Measurements from ENCODE around the gene CDADC1. TPM values are rescaled to one million over a fixed set of nuclear protein-coding genes. Genes with fewer than 3 reads are reported as not detected.
A peak's percentile ranks its signal among the peaks of the same experiment; 100 is the strongest.
"Not testable (repeated sequence)": the region's sequence is repeated elsewhere in the genome, so short reads cannot be mapped to it uniquely, and the experiment has no call there.

CDADC1 gene
- total RNA-seq, 2 experiments from 2014 or later = 12.3 to 13.7 TPM

GRCh38 chr13:49319951-49320350 lies 72.2 kb downstream of the CDADC1 start:
- POLR2A ChIA-PET = no interaction called here
- Mint-ChIP-seq H3K9me3 (ENCODE audit: insufficient read depth) (no peaks in the 10 kb centered on the region), H3K4me1 (ENCODE audit: low read depth) (peaks cover 14% of the 10 kb centered on the region), H3K27me3 (ENCODE audit: low read depth) (peaks cover 2% of the 10 kb centered on the region), H3K27ac (no peak overlapping the region), H3K4me3 (no peak overlapping the region), H3K36me3 (ENCODE audit: low read depth) (no peaks in the 10 kb centered on the region)
- ATAC-seq (no peak), DNase-seq (no peak)
- CTCF ChIA-PET = no interaction called here

- Mint-ChIP-seq H3K27me3 (ENCODE audit: low read depth) (peaks cover 2% of the 10 kb centered on the region), H3K36me3 (ENCODE audit: low read depth) (no peaks in the 10 kb centered on the region), H3K4me1 (ENCODE audit: low read depth) (peaks cover 14% of the 10 kb centered on the region), H3K27ac (peak overlapping the region; percentile 39), H3K4me3 (no peak overlapping the region), H3K9me3 (ENCODE audit: insufficient read depth) (no peaks in the 10 kb centered on the region)
- ATAC-seq (no peak), DNase-seq (no peak)
- ChIA-PET CTCF (no interaction called here), POLR2A (no interaction called here)
Observed at GRCh38 chr13:49320975-49321374, 73.2 kb downstream of the CDADC1 start.

- no peak overlapping the region for H3K27ac Mint-ChIP-seq
- CTCF ChIA-PET = interaction anchor here (1.0 kb wide), 2 partner anchors 15 to 22 kb away, joined by 3 to 4 read pairs; no protein-coding TSS in a partner anchor
Observed at GRCh38 chr13:49322702-49323101, 75.0 kb downstream of the CDADC1 start.

GRCh38 chr13:49323344-49323743 lies 75.6 kb downstream of the CDADC1 start:
- H3K9me3 Mint-ChIP-seq (ENCODE audit: insufficient read depth) = no peaks in the 10 kb centered on the region
- H3K27me3 Mint-ChIP-seq (ENCODE audit: low read depth) = no peaks in the 10 kb centered on the region
- no peak for ATAC-seq
- H3K36me3 Mint-ChIP-seq (ENCODE audit: low read depth) = no peaks in the 10 kb centered on the region
- peaks cover 14% of the 10 kb centered on the region for H3K4me1 Mint-ChIP-seq (ENCODE audit: low read depth)
- no peak overlapping the region for H3K27ac Mint-ChIP-seq
- ChIA-PET CTCF (interaction anchor here (1.0 kb wide), 1 partner anchor 16 kb away, joined by 4 read pairs; no protein-coding TSS in a partner anchor), POLR2A (no interaction called here)
- DNase-seq = no peak
- H3K4me3 Mint-ChIP-seq = no peak overlapping the region

More at GRCh38 chr13:49322702-49323101, 75.0 kb downstream of the CDADC1 start:
- ATAC-seq (no peak), DNase-seq (no peak)
- Mint-ChIP-seq H3K27me3 (ENCODE audit: low read depth) (no peaks in the 10 kb centered on the region), H3K4me1 (ENCODE audit: low read depth) (peaks cover 14% of the 10 kb centered on the region), H3K36me3 (ENCODE audit: low read depth) (no peaks in the 10 kb centered on the region), H3K4me3 (no peak overlapping the region), H3K9me3 (ENCODE audit: insufficient read depth) (no peaks in the 10 kb centered on the region)
- POLR2A ChIA-PET = interaction anchor here (0.6 kb wide), 1 partner anchor 170 kb away, joined by 3 read pairs; no protein-coding TSS in a partner anchor

GRCh38 chr13:49326222-49326917 lies 78.6 kb downstream of the CDADC1 start:
- Mint-ChIP-seq H3K36me3 (ENCODE audit: low read depth) (no peaks in the 10 kb centered on the region), H3K4me1 (ENCODE audit: low read depth) (peaks cover 2% of the 10 kb centered on the region), H3K27me3 (ENCODE audit: low read depth) (no peaks in the 10 kb centered on the region), H3K9me3 (ENCODE audit: insufficient read depth) (no peaks in the 10 kb centered on the region), H3K4me3 (no peak overlapping the region), H3K27ac (no peak overlapping the region)
- ATAC-seq (no peak), DNase-seq (no peak)
- ChIA-PET CTCF (no interaction called here), POLR2A (no interaction called here)

GRCh38 chr13:49327145-49327544 lies 79.4 kb downstream of the CDADC1 start:
- H3K4me1 Mint-ChIP-seq (ENCODE audit: low read depth); ATAC-seq; DNase-seq; POLR2A ChIA-PET; H3K27ac Mint-ChIP-seq; H3K27me3 Mint-ChIP-seq (ENCODE audit: low read depth); CTCF ChIA-PET; H3K36me3 Mint-ChIP-seq (ENCODE audit: low read depth); H3K4me3 Mint-ChIP-seq; H3K9me3 Mint-ChIP-seq (ENCODE audit: insufficient read depth): not testable (repeated sequence)

GRCh38 chr13:49329831-49330545 lies 82.3 kb downstream of the CDADC1 start:
- DNase-seq (no peak), ATAC-seq (no peak)
- ChIA-PET POLR2A (interaction anchor here (0.6 kb wide), 1 partner anchor 38 kb away, joined by 3 read pairs; no protein-coding TSS in a partner anchor), CTCF (no interaction called here)
- no peak overlapping the region for H3K4me3 Mint-ChIP-seq
- no peaks in the 10 kb centered on the region for H3K36me3 Mint-ChIP-seq (ENCODE audit: low read depth)
- H3K27ac Mint-ChIP-seq = no peak overlapping the region
- H3K27me3 Mint-ChIP-seq (ENCODE audit: low read depth) = peaks cover 2% of the 10 kb centered on the region
- no peaks in the 10 kb centered on the region for H3K9me3 Mint-ChIP-seq (ENCODE audit: insufficient read depth)
- no peaks in the 10 kb centered on the region for H3K4me1 Mint-ChIP-seq (ENCODE audit: low read depth)

- H3K4me1 Mint-ChIP-seq (ENCODE audit: low read depth) = no peaks in the 10 kb centered on the region
- ATAC-seq (no peak), DNase-seq (no peak)
- no peaks in the 10 kb centered on the region for H3K9me3 Mint-ChIP-seq (ENCODE audit: insufficient read depth)
- POLR2A ChIA-PET = no interaction called here
- CTCF ChIA-PET = no interaction called here
- H3K27me3 Mint-ChIP-seq (ENCODE audit: low read depth) = peaks cover 2% of the 10 kb centered on the region
- no peaks in the 10 kb centered on the region for H3K36me3 Mint-ChIP-seq (ENCODE audit: low read depth)
- H3K4me3 Mint-ChIP-seq = no peak overlapping the region
- no peak overlapping the region for H3K27ac Mint-ChIP-seq
Observed at GRCh38 chr13:49330546-49330864, 82.8 kb downstream of the CDADC1 start.

GRCh38 chr13:49336655-49337054 lies 88.9 kb downstream of the CDADC1 start:
- no peaks in the 10 kb centered on the region for H3K36me3 Mint-ChIP-seq (ENCODE audit: low read depth)
- H3K4me3 Mint-ChIP-seq = no peak overlapping the region
- no peak overlapping the region for H3K27ac Mint-ChIP-seq
- DNase-seq = no peak
- H3K4me1 Mint-ChIP-seq (ENCODE audit: low read depth) = no peaks in the 10 kb centered on the region
- ATAC-seq = no peak
- no peaks in the 10 kb centered on the region for H3K9me3 Mint-ChIP-seq (ENCODE audit: insufficient read depth)
- ChIA-PET POLR2A (no interaction called here), CTCF (no interaction called here)
- H3K27me3 Mint-ChIP-seq (ENCODE audit: low read depth) = peaks cover 2% of the 10 kb centered on the region

- CTCF ChIA-PET = no interaction called here
- no peaks in the 10 kb centered on the region for H3K27me3 Mint-ChIP-seq (ENCODE audit: low read depth)
- H3K36me3 Mint-ChIP-seq (ENCODE audit: low read depth) = no peaks in the 10 kb centered on the region
Observed at GRCh38 chr13:49340161-49340560, 92.4 kb downstream of the CDADC1 start.

GRCh38 chr13:49341517-49341916 lies 93.8 kb downstream of the CDADC1 start:
- no peak overlapping the region for H3K27ac Mint-ChIP-seq
- POLR2A ChIA-PET = no interaction called here
- no peak for ATAC-seq
- no peak overlapping the region for H3K4me3 Mint-ChIP-seq
- H3K36me3 Mint-ChIP-seq (ENCODE audit: low read depth) = no peaks in the 10 kb centered on the region
- no peaks in the 10 kb centered on the region for H3K27me3 Mint-ChIP-seq (ENCODE audit: low read depth)
- H3K9me3 Mint-ChIP-seq (ENCODE audit: insufficient read depth) = no peaks in the 10 kb centered on the region
- no peaks in the 10 kb centered on the region for H3K4me1 Mint-ChIP-seq (ENCODE audit: low read depth)
- CTCF ChIA-PET = no interaction called here
- no peak for DNase-seq

More at GRCh38 chr13:49340161-49340560, 92.4 kb downstream of the CDADC1 start:
- DNase-seq (no peak), ATAC-seq (no peak)
- H3K4me1 Mint-ChIP-seq (ENCODE audit: low read depth) = no peaks in the 10 kb centered on the region
- H3K9me3 Mint-ChIP-seq (ENCODE audit: insufficient read depth) = no peaks in the 10 kb centered on the region
- H3K4me3 Mint-ChIP-seq = no peak overlapping the region
- no peak overlapping the region for H3K27ac Mint-ChIP-seq
- POLR2A ChIA-PET = interaction anchor here (0.6 kb wide), 1 partner anchor 1639 kb away, joined by 7 read pairs; no protein-coding TSS in a partner anchor

- Mint-ChIP-seq H3K4me1 (ENCODE audit: low read depth) (no peaks in the 10 kb centered on the region), H3K4me3 (no peak overlapping the region), H3K27me3 (ENCODE audit: low read depth) (no peaks in the 10 kb centered on the region), H3K9me3 (ENCODE audit: insufficient read depth) (no peaks in the 10 kb centered on the region), H3K27ac (no peak overlapping the region), H3K36me3 (ENCODE audit: low read depth) (no peaks in the 10 kb centered on the region)
- CTCF ChIA-PET = no interaction called here
- POLR2A ChIA-PET = no interaction called here
- DNase-seq = no peak
- ATAC-seq = no peak
Observed at GRCh38 chr13:49341941-49342340, 94.2 kb downstream of the CDADC1 start.
